ENCODE results near the gene OR6Y1.

The OR6Y1 gene

DNA sequence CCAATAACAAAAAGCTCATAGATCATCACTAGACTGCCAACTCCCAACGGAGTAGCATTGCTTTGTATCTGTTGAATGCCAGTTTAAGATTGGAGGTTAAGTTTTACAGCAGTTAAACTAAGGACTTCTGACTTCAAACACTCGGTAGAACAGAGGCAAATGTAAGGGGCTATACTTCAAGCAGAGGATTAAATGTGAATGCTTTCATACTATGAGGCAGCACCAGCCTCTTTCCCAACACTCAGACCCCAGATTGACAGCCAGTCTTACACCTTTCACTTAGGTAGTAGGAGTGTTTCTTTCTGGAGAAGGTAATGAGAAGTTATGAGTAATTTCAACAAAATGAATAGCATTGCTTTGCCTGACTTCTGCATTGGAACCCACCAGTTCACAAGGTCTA, 59.4 kb downstream of the OR6Y1 start:
- no peak for DNase-seq
- TF ChIP-seq, protein P1, sequence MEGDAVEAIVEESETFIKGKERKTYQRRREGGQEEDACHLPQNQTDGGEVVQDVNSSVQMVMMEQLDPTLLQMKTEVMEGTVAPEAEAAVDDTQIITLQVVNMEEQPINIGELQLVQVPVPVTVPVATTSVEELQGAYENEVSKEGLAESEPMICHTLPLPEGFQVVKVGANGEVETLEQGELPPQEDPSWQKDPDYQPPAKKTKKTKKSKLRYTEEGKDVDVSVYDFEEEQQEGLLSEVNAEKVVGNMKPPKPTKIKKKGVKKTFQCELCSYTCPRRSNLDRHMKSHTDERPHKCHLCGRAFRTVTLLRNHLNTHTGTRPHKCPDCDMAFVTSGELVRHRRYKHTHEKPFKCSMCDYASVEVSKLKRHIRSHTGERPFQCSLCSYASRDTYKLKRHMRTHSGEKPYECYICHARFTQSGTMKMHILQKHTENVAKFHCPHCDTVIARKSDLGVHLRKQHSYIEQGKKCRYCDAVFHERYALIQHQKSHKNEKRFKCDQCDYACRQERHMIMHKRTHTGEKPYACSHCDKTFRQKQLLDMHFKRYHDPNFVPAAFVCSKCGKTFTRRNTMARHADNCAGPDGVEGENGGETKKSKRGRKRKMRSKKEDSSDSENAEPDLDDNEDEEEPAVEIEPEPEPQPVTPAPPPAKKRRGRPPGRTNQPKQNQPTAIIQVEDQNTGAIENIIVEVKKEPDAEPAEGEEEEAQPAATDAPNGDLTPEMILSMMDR (IDR thresholded peaks at IDR 0.05): no peak
- Mint-ChIP-seq H3K4me3 (no peak overlapping the region), H3K9me3 (no peaks in the 10 kb centered on the region), H3K27me3 (ENCODE audit: low read depth, poor library complexity) (no peaks in the 10 kb centered on the region), H3K4me1 (no peaks in the 10 kb centered on the region), H3K27ac (no peak overlapping the region), H3K36me3 (ENCODE audit: low read depth) (no peaks in the 10 kb centered on the region)

All from nephron progenitor cell (in vitro differentiated cells).